Colonic mucosa (tissue), 4 donors: ENCODE measurements around the gene SLC25A48. TPM values are rescaled to one million over a fixed set of nuclear protein-coding genes. Genes with fewer than 3 reads are reported as not detected.

Source experiments
- DNase-seq: peaks from one replicate; pipeline ENCODE4 v3.0.0-alpha.2; 2020
- H3K27ac ChIP-seq: fragments of 200-600 bp; one replicate; pipeline ENCODE4 v1.8.0; 2021
- H3K27me3 ChIP-seq: fragments of 200-600 bp; one replicate; pipeline ENCODE4 v1.8.0; 2021
- H3K36me3 ChIP-seq: fragments of 200-600 bp; one replicate; pipeline ENCODE4 v1.8.0; 2021
- H3K4me1 ChIP-seq: fragments of 200-600 bp; one replicate; pipeline ENCODE4 v1.8.0; 2021; ENCODE audit warnings: mild to moderate bottlenecking
- H3K4me3 ChIP-seq: fragments of 200-600 bp; one replicate; pipeline ENCODE4 v1.8.0; 2021
- H3K9ac ChIP-seq, 2 donors: one replicate each; pipeline ENCODE4 v1.7.0; 2013; ENCODE audit warnings: control low read depth in 2 of 2, low read depth in 2 of 2, low read length in 2 of 2
- H3K9me3 ChIP-seq: fragments of 200-600 bp; one replicate; pipeline ENCODE4 v1.8.0; 2021
- intact Hi-C: fragments of 100-400 bp; cut with DNase I; formaldehyde crosslinking; loops from one replicate; pipeline ENCODE4 v1.14.1; 2022
- total RNA-seq, 2 donors: library from RNA; stranded (reverse); fragmentation: NEBNext Ultra II Directional in 1 of 2; extraction: Animal tissue kit (Norgen Biotek cat#: 25700) in 1 of 2; gene quantifications; one replicate each; pipeline ENCODE4 v1.2.1, GENCODE V29; 2021
- TF ChIP-seq, protein P1 (sequence below): fragments of 200-600 bp; IDR thresholded peaks from one replicate; pipeline ENCODE4 v1.8.0; 2022; ENCODE audit warnings: antibody characterized with exemption, mild to moderate bottlenecking
- donor health status: healthy.
- donor health status: DM: no; HTN: no; CAD: no.
- donor health status: DM: no; HTN: no; CAD: no.

The SLC25A48 gene
- total RNA-seq, 2 donors from 2014 or later: 4.1 to 6.0 TPM

- Histone ChIP-seq H3K4me1 (no peaks in the 10 kb centered on the region), H3K27ac (no peak overlapping the region), H3K36me3 (no peaks in the 10 kb centered on the region), H3K9me3 (no peaks in the 10 kb centered on the region), H3K27me3 (no peaks in the 10 kb centered on the region), H3K4me3 (no peak overlapping the region), H3K9ac (no peak overlapping the region)
- DNase-seq: no peak
- TF ChIP-seq, protein P1, sequence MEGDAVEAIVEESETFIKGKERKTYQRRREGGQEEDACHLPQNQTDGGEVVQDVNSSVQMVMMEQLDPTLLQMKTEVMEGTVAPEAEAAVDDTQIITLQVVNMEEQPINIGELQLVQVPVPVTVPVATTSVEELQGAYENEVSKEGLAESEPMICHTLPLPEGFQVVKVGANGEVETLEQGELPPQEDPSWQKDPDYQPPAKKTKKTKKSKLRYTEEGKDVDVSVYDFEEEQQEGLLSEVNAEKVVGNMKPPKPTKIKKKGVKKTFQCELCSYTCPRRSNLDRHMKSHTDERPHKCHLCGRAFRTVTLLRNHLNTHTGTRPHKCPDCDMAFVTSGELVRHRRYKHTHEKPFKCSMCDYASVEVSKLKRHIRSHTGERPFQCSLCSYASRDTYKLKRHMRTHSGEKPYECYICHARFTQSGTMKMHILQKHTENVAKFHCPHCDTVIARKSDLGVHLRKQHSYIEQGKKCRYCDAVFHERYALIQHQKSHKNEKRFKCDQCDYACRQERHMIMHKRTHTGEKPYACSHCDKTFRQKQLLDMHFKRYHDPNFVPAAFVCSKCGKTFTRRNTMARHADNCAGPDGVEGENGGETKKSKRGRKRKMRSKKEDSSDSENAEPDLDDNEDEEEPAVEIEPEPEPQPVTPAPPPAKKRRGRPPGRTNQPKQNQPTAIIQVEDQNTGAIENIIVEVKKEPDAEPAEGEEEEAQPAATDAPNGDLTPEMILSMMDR: no peak
- intact Hi-C loops: no loop called here
Observed at GRCh38 chr5:135814316-135814715, 20.1 kb upstream of the SLC25A48 start.

GRCh38 chr5:135814812-135815211, 19.7 kb upstream of the SLC25A48 start:
- TF ChIP-seq, protein P1: no peak
- DNase-seq: no peak
- H3K4me1 ChIP-seq: no peaks in the 10 kb centered on the region
- no peak overlapping the region for H3K9ac ChIP-seq
- no peak overlapping the region for H3K27ac ChIP-seq
- H3K27me3 ChIP-seq: no peaks in the 10 kb centered on the region
- intact Hi-C loops: no loop called here
- no peak overlapping the region for H3K4me3 ChIP-seq
- no peaks in the 10 kb centered on the region for H3K9me3 ChIP-seq
- H3K36me3 ChIP-seq: no peaks in the 10 kb centered on the region

- TF ChIP-seq, protein P1: no peak
- intact Hi-C loops: loop anchor here (10.0 kb wide), 1 partner anchor 356 kb away; no protein-coding TSS in a partner anchor
- no peaks in the 10 kb centered on the region for H3K9me3 ChIP-seq
Observed at GRCh38 chr5:135821061-135821801, 13.2 kb upstream of the SLC25A48 start.

DNA sequence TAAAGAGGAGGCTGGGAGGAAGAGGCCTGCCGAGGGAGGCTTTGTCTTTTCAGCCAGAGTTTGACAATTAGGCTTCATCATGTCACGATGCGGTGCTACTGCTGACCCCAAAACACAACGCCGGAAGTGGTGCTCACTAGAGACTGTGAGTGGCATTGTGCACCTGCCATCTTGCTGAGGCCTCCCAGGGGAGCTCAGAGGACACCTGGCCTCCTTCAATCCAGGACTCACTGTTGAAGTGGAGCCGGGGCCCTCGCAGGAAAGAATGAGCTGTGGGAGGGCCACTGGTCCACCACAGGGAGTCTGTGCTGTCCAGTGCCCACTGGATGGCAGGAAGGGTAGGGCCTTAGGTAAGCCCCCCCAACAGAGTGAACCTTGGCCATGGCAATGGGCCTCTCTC, 12.7 kb upstream of the SLC25A48 start:
- intact Hi-C loops: loop anchor here (10.0 kb wide), 1 partner anchor 357 kb away; no protein-coding TSS in a partner anchor
- no peak overlapping the region for H3K27ac ChIP-seq
- H3K4me1 ChIP-seq: no peaks in the 10 kb centered on the region
- no peak overlapping the region for H3K4me3 ChIP-seq
- no peaks in the 10 kb centered on the region for H3K27me3 ChIP-seq
- no peak for DNase-seq
- H3K36me3 ChIP-seq: no peaks in the 10 kb centered on the region
- H3K9me3 ChIP-seq: no peaks in the 10 kb centered on the region
- TF ChIP-seq, protein P1: no peak
- no peak overlapping the region for H3K9ac ChIP-seq

More at GRCh38 chr5:135821061-135821801, 13.2 kb upstream of the SLC25A48 start:
- H3K36me3 ChIP-seq: no peaks in the 10 kb centered on the region
- no peaks in the 10 kb centered on the region for H3K4me1 ChIP-seq
- no peak for DNase-seq
- H3K9ac ChIP-seq: no peak overlapping the region
- H3K4me3 ChIP-seq: no peak overlapping the region
- H3K27ac ChIP-seq: no peak overlapping the region
- no peaks in the 10 kb centered on the region for H3K27me3 ChIP-seq

DNA sequence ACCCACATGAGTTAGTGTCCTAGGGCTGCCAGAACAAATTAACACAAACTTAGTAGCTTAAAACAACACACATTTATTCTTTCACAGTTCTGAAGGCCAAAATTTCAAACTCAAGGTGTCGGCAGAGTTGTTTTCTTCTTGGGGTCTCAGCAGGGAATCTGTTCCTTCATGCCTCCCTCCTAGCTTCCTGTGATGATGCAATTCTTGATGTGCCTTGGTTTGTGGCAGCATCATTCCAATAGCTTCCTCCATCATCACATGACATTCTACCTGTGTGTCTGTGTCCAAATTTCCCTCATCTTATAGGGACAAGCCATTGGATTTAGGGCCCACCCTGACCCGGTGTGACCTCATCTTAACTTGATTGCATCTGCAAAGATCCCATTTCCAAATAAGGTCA, 12.2 kb upstream of the SLC25A48 start:
- H3K4me1 ChIP-seq: no peaks in the 10 kb centered on the region
- no peak overlapping the region for H3K9ac ChIP-seq
- no peaks in the 10 kb centered on the region for H3K36me3 ChIP-seq
- H3K4me3 ChIP-seq: no peak overlapping the region
- no peak for DNase-seq
- intact Hi-C loops: loop anchor here (10.0 kb wide), 1 partner anchor 357 kb away; no protein-coding TSS in a partner anchor
- H3K27me3 ChIP-seq: no peaks in the 10 kb centered on the region
- H3K9me3 ChIP-seq: no peaks in the 10 kb centered on the region
- TF ChIP-seq, protein P1: no peak
- H3K27ac ChIP-seq: no peak overlapping the region
